OCI-LY1 (cell line): ENCODE data around the gene HERPUD2.

Experiments
- EZH2 ChIP-seq: fragments of 200-600 bp; sonication (generic), shearing (Covaris generic); IDR thresholded peaks from 2 replicates; pipeline ENCODE4 v1.8.0; 2017; ENCODE audit warnings: borderline replicate concordance, mixed run types, mild to moderate bottlenecking, antibody characterized with exemption, low read length, moderate library complexity, mixed read lengths
- TF ChIP-seq, protein P1 (sequence below): fragments of 200-600 bp; sonication (generic), shearing (Covaris generic); IDR thresholded peaks from 2 replicates; pipeline ENCODE4 v1.5.1; 2017; ENCODE audit warnings: mild to moderate bottlenecking, antibody characterized with exemption, low read length, moderate library complexity, mixed read lengths

GRCh38 chr7:35726654-35727053 is 31.7 kb upstream of the HERPUD2 start:
- TF ChIP-seq, protein P1, sequence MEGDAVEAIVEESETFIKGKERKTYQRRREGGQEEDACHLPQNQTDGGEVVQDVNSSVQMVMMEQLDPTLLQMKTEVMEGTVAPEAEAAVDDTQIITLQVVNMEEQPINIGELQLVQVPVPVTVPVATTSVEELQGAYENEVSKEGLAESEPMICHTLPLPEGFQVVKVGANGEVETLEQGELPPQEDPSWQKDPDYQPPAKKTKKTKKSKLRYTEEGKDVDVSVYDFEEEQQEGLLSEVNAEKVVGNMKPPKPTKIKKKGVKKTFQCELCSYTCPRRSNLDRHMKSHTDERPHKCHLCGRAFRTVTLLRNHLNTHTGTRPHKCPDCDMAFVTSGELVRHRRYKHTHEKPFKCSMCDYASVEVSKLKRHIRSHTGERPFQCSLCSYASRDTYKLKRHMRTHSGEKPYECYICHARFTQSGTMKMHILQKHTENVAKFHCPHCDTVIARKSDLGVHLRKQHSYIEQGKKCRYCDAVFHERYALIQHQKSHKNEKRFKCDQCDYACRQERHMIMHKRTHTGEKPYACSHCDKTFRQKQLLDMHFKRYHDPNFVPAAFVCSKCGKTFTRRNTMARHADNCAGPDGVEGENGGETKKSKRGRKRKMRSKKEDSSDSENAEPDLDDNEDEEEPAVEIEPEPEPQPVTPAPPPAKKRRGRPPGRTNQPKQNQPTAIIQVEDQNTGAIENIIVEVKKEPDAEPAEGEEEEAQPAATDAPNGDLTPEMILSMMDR, result no peak
- no peak for TF ChIP-seq EZH2
